ENCODE data around the gene NDOR1.

Gene NDOR1

GRCh38 chr9:137266162-137266527, 60.6 kb downstream of the NDOR1 start:
- no peak for DNase-seq

All from NCI-H1105 treated with DMSO at 0.1 percent for 48 hours (cell line).